ENCODE data around the gene SLC12A7. TPM values are rescaled to one million over a fixed set of nuclear protein-coding genes. Genes with fewer than 3 reads are reported as not detected.

The SLC12A7 gene
- total RNA-seq, 1 experiment from 2014 or later: 48.2 TPM

DNA sequence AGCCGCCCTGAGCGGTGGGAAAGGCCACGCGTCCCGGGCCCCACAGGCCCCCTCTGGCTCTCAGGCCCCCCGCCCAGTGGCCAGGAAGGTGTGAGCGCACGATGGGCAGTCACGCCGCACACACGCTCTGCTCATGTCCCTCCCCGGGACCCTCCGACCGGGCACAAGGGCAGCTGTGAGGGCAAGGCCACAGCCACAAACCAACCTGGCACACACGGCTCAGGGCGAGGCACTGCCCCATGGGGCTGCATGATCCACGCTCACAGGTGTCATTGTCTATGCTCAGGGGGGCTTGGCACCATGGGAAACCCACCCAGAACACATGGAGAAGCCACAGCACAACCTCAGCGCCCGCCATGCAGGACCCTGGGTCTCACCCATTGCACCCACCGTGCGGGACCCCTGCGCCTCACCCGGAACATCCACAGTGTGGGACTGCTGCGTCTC is 51.3 kb downstream of the SLC12A7 start:
- no peaks in the 10 kb centered on the region for H3K4me1 ChIP-seq (ENCODE audit: insufficient read depth, low read length)
- H3F3A ChIP-seq (ENCODE audit: low read length, unreplicated experiment): no peaks in the 10 kb centered on the region
- no peaks in the 10 kb centered on the region for H3K9me2 ChIP-seq (replicated peaks; ENCODE audit: low read length)
- H3K36me3 ChIP-seq (ENCODE audit: low read depth, low read length): peaks cover 12% of the 10 kb centered on the region; the same call in 1 of the 2 replicates
- ATAC-seq (no peak), DNase-seq (no peak)
- no peak overlapping the region for H3K9ac ChIP-seq (ENCODE audit: low read length)
- no peak overlapping the region for H3K4me3 ChIP-seq (ENCODE audit: low read length)
- intact Hi-C loops (cut with micrococcal nuclease): no loop called here
- H3K79me2 ChIP-seq (ENCODE audit: low read length): no peaks in the 10 kb centered on the region
- H4K20me1 ChIP-seq (ENCODE audit: low read length): no peaks in the 10 kb centered on the region
- ChIA-PET POLR2A (ENCODE audit: unreplicated experiment) (no interaction called here), CTCF (no interaction called here)
- H3K4me2 ChIP-seq (ENCODE audit: low read length): no peak overlapping the region
- H3K27ac ChIP-seq (ENCODE audit: low read length): no peak overlapping the region
- no peak overlapping the region for H2AFZ ChIP-seq (ENCODE audit: low read length)
- H3K27me3 ChIP-seq (ENCODE audit: low read length): no peaks in the 10 kb centered on the region
- no peaks in the 10 kb centered on the region for H3K9me3 ChIP-seq (ENCODE audit: low read length)
- TF ChIP-seq EZH2 (IDR thresholded peaks at IDR 0.05; ENCODE audit: low read length, unreplicated experiment) (no peak), EZH2phosphoT487 (IDR thresholded peaks at IDR 0.05; ENCODE audit: borderline replicate concordance, low read length) (no peak)
- TF ChIP-seq, protein P1, sequence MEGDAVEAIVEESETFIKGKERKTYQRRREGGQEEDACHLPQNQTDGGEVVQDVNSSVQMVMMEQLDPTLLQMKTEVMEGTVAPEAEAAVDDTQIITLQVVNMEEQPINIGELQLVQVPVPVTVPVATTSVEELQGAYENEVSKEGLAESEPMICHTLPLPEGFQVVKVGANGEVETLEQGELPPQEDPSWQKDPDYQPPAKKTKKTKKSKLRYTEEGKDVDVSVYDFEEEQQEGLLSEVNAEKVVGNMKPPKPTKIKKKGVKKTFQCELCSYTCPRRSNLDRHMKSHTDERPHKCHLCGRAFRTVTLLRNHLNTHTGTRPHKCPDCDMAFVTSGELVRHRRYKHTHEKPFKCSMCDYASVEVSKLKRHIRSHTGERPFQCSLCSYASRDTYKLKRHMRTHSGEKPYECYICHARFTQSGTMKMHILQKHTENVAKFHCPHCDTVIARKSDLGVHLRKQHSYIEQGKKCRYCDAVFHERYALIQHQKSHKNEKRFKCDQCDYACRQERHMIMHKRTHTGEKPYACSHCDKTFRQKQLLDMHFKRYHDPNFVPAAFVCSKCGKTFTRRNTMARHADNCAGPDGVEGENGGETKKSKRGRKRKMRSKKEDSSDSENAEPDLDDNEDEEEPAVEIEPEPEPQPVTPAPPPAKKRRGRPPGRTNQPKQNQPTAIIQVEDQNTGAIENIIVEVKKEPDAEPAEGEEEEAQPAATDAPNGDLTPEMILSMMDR (conservative IDR thresholded peaks at IDR 0.05; ENCODE audit: low read depth, low read length): no peak
- BruUV-seq (replicated peaks): no TSS peak

DNA sequence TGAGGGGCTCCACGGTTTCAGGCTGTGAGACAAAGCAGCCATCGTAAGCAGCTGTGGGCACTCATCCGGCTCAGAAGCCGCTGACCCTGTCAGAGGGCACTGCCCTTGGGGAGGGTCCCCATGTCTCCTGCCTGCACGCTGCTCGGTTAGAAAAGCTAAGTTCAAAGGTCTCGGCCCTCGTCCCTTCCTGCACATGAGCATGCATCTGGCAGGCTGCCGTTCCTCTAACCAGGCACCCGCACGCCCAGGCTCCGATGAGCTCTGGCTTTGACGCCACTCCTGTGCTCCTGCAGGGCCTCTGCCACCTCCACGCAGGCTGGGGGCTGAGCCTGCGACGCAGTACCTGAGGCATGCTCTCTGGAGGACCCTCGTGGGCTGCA is 52.0 kb downstream of the SLC12A7 start:
- Histone ChIP-seq H3K9me2 (replicated peaks; ENCODE audit: low read length) (no peaks in the 10 kb centered on the region), H3K27ac (ENCODE audit: low read length) (no peak overlapping the region), H3K27me3 (ENCODE audit: low read length) (no peaks in the 10 kb centered on the region), H3K36me3 (ENCODE audit: low read depth, low read length) (peaks cover 12% of the 10 kb centered on the region; the same call in 1 of the 2 replicates), H3K79me2 (ENCODE audit: low read length) (no peaks in the 10 kb centered on the region), H2AFZ (ENCODE audit: low read length) (no peak overlapping the region), H3K4me1 (ENCODE audit: insufficient read depth, low read length) (no peaks in the 10 kb centered on the region), H3K9ac (ENCODE audit: low read length) (no peak overlapping the region), H3K9me3 (ENCODE audit: low read length) (no peaks in the 10 kb centered on the region), H3K4me2 (ENCODE audit: low read length) (no peak overlapping the region), H4K20me1 (ENCODE audit: low read length) (no peaks in the 10 kb centered on the region), H3F3A (ENCODE audit: low read length, unreplicated experiment) (no peaks in the 10 kb centered on the region), H3K4me3 (ENCODE audit: low read length) (no peak overlapping the region)
- no TSS peak for BruUV-seq (replicated peaks)
- ChIA-PET POLR2A (ENCODE audit: unreplicated experiment) (no interaction called here), CTCF (no interaction called here)
- TF ChIP-seq EZH2phosphoT487 (IDR thresholded peaks at IDR 0.05; ENCODE audit: borderline replicate concordance, low read length): no peak
- TF ChIP-seq, protein P1 (conservative IDR thresholded peaks at IDR 0.05; ENCODE audit: low read depth, low read length): no peak
- no peak for TF ChIP-seq EZH2 (IDR thresholded peaks at IDR 0.05; ENCODE audit: low read length, unreplicated experiment)
- DNase-seq (no peak), ATAC-seq (no peak)
- intact Hi-C loops (cut with micrococcal nuclease): no loop called here

DNA sequence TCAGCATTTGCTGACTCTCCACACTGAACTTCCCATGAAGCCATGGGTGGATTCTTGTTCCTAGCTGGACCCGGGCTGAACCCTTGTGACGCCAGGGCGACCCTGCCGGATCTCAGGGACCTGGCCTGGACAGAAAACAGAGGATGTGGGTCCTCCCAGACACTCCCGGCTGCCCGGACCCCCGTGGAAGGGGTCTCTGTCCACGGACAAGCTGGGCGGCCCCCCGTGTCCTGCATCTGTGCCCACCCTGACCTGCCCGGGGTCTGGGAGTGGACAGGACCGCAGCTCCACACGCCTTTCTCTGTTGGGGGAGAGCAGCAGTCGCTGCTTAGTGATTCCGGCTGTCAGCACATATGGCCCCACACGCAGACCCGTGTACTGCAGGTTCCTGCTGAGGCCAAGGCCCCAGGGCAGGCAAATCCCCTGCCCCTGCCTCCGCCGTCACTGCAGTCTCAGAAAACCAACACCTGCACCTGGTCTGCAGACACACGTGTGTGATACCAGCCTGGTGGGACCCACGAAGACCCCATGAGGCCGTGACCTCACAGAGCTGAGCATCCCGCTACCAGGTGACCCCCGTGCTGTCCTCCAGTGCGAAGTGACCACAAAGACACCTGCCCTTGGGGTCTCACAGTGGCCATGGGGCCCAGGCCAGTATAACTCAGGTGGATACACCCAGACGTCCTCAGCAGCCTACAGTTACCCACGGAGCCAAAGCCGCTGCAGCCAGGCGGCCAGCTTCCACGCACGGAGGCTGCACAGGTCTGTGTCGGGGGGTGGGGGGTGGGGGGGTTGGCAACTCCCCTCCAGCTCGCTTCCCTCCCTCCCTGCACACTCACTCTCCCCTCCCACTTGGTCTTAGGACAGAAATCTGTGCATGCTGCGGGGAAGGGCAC is 52.6 kb downstream of the SLC12A7 start:
- POLR2A ChIA-PET (ENCODE audit: unreplicated experiment): no interaction called here

More for the DNA sequence above, 52.6 kb downstream of the SLC12A7 start:
- TF ChIP-seq EZH2 (IDR thresholded peaks at IDR 0.05; ENCODE audit: low read length, unreplicated experiment) (no peak), EZH2phosphoT487 (IDR thresholded peaks at IDR 0.05; ENCODE audit: borderline replicate concordance, low read length) (no peak)
- TF ChIP-seq, protein P1 (conservative IDR thresholded peaks at IDR 0.05; ENCODE audit: low read depth, low read length): no peak
- intact Hi-C loops (cut with micrococcal nuclease): no loop called here
- no peak overlapping the region for H2AFZ ChIP-seq (ENCODE audit: low read length)
- H3F3A ChIP-seq (ENCODE audit: low read length, unreplicated experiment): no peaks in the 10 kb centered on the region
- no peaks in the 10 kb centered on the region for H3K9me2 ChIP-seq (replicated peaks; ENCODE audit: low read length)
- H3K4me3 ChIP-seq (ENCODE audit: low read length): no peak overlapping the region
- H3K9ac ChIP-seq (ENCODE audit: low read length): no peak overlapping the region
- no peaks in the 10 kb centered on the region for H3K27me3 ChIP-seq (ENCODE audit: low read length)
- no peaks in the 10 kb centered on the region for H3K9me3 ChIP-seq (ENCODE audit: low read length)
- ATAC-seq: no peak
- H3K4me2 ChIP-seq (ENCODE audit: low read length): no peak overlapping the region
- no TSS peak for BruUV-seq (replicated peaks)
- CTCF ChIA-PET: no interaction called here
- no peak for DNase-seq
- no peak overlapping the region for H3K27ac ChIP-seq (ENCODE audit: low read length)
- H4K20me1 ChIP-seq (ENCODE audit: low read length): no peaks in the 10 kb centered on the region
- H3K79me2 ChIP-seq (ENCODE audit: low read length): no peaks in the 10 kb centered on the region
- peaks cover 15% of the 10 kb centered on the region; the same call in 1 of the 2 replicates for H3K36me3 ChIP-seq (ENCODE audit: low read depth, low read length)
- no peaks in the 10 kb centered on the region for H3K4me1 ChIP-seq (ENCODE audit: insufficient read depth, low read length)

All from PC-3 (cell line).